ENCODE measurements around the gene NFE2L3.

Gene NFE2L3

DNA sequence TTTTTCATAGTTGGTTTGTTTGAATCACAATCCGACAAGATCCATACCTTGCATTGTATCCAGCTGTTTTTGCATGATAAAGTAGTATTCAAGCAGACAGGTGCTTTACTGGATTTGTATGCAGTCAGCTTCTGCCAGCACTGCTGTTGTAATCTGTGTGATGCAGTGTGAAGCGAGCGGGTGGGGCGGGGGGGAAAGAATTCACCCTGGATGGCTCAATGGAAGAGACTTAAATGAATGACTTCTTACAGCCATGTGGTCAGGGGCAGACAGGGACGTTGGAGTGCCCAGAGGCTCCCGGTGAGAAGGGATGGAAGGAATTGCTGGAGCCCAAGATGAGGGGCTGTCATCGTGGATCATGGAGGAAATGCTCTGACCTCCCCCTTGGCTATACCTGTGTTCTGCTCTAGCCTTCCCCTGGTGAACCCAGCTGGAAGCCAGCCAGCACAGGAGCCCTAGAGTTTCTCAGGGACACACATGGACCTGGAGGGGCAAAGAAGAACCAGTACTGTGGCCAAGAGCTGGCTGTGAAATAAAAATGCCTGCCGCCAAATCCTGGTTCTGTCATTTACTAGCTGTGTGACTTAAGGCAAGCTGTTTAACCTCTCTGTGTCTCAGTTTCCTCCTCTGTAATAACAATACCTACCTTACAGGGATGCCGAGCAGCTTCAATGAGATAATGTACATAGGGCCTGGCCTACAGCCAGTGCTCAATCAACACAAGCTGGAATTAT, 14.1 kb downstream of the NFE2L3 start:
- TF ChIP-seq YY1 (IDR thresholded peaks at IDR 0.05; ENCODE audit: insufficient read depth, insufficient read length) (no peak), ZNF274 (IDR thresholded peaks at IDR 0.05; ENCODE audit: low read depth, low read length) (no peak), SUZ12 (IDR thresholded peaks at IDR 0.05; ENCODE audit: extremely low read depth, insufficient read depth, insufficient read length) (no peak)
- Histone ChIP-seq H3K4me1 (ENCODE audit: insufficient read depth, insufficient read length) (peaks cover 8% of the 10 kb centered on the region), H3K27me3 (ENCODE audit: insufficient read depth, insufficient read length) (no peaks in the 10 kb centered on the region), H3K9ac (ENCODE audit: insufficient read length, low read depth) (no peak overlapping the region), H3K9me3 (ENCODE audit: insufficient read depth, low read length) (no peaks in the 10 kb centered on the region), H3K4me3 (ENCODE audit: insufficient read length, low read depth) (no peak overlapping the region), H3K36me3 (ENCODE audit: insufficient read depth, insufficient read length, low read length) (peaks cover 8% of the 10 kb centered on the region)
- DNase-seq (ENCODE audit: low read depth, low spot score), result no peak

- Histone ChIP-seq H3K9me3 (ENCODE audit: insufficient read depth, low read length) (no peaks in the 10 kb centered on the region), H3K36me3 (ENCODE audit: insufficient read depth, insufficient read length, low read length) (peaks cover 12% of the 10 kb centered on the region), H3K4me1 (ENCODE audit: insufficient read depth, insufficient read length) (peaks cover 8% of the 10 kb centered on the region), H3K27me3 (ENCODE audit: insufficient read depth, insufficient read length) (no peaks in the 10 kb centered on the region), H3K4me3 (ENCODE audit: insufficient read length, low read depth) (no peak overlapping the region), H3K9ac (ENCODE audit: insufficient read length, low read depth) (no peak overlapping the region)
- TF ChIP-seq ZNF274 (IDR thresholded peaks at IDR 0.05; ENCODE audit: low read depth, low read length) (no peak), SUZ12 (IDR thresholded peaks at IDR 0.05; ENCODE audit: extremely low read depth, insufficient read depth, insufficient read length) (no peak), YY1 (IDR thresholded peaks at IDR 0.05; ENCODE audit: insufficient read depth, insufficient read length) (no peak)
- no peak for DNase-seq (ENCODE audit: low read depth, low spot score)
Observed at GRCh38 chr7:26166684-26167266, 14.8 kb downstream of the NFE2L3 start.

GRCh38 chr7:26167303-26167934, 15.4 kb downstream of the NFE2L3 start:
- Histone ChIP-seq H3K4me1 (ENCODE audit: insufficient read depth, insufficient read length) (peaks cover 8% of the 10 kb centered on the region), H3K4me3 (ENCODE audit: insufficient read length, low read depth) (no peak overlapping the region)

DNA sequence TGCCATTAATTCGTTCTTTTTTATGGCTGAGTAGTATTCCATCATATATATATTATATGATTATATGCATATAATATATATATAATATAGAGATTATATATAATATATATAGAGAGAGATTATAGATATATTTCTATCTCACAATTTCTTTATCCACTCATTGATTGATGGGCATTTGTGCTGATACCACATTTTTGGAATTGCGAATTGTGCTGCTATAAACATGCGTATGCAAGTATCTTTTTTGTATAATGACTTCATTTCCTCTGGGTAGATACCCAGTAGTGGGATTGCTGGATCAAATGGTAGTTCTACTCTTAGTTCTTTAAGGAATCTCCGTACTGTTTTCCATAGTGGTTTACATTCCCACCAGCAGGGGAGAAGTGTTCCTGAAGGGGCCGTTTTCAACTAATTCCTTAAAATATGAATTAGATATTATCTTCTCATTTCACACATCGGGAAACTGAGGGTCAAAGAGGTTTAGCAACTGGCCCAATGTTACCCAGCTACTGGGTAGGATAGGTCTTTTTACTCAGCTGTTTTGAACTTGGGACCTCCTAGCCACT, 16.5 kb downstream of the NFE2L3 start:
- Histone ChIP-seq H3K4me1 (ENCODE audit: insufficient read depth, insufficient read length) (peaks cover 8% of the 10 kb centered on the region), H3K27me3 (ENCODE audit: insufficient read depth, insufficient read length) (no peaks in the 10 kb centered on the region), H3K4me3 (ENCODE audit: insufficient read length, low read depth) (no peak overlapping the region), H3K36me3 (ENCODE audit: insufficient read depth, insufficient read length, low read length) (peaks cover 12% of the 10 kb centered on the region), H3K9me3 (ENCODE audit: insufficient read depth, low read length) (no peaks in the 10 kb centered on the region), H3K9ac (ENCODE audit: insufficient read length, low read depth) (no peak overlapping the region)
- no peak for DNase-seq (ENCODE audit: low read depth, low spot score)
- TF ChIP-seq YY1 (IDR thresholded peaks at IDR 0.05; ENCODE audit: insufficient read depth, insufficient read length) (no peak), ZNF274 (IDR thresholded peaks at IDR 0.05; ENCODE audit: low read depth, low read length) (no peak), SUZ12 (IDR thresholded peaks at IDR 0.05; ENCODE audit: extremely low read depth, insufficient read depth, insufficient read length) (no peak)

More at GRCh38 chr7:26167303-26167934, 15.4 kb downstream of the NFE2L3 start:
- no peaks in the 10 kb centered on the region for H3K27me3 ChIP-seq (ENCODE audit: insufficient read depth, insufficient read length)
- no peak for TF ChIP-seq SUZ12 (IDR thresholded peaks at IDR 0.05; ENCODE audit: extremely low read depth, insufficient read depth, insufficient read length)
- TF ChIP-seq ZNF274 (IDR thresholded peaks at IDR 0.05; ENCODE audit: low read depth, low read length), result no peak
- TF ChIP-seq YY1 (IDR thresholded peaks at IDR 0.05; ENCODE audit: insufficient read depth, insufficient read length), result no peak
- no peaks in the 10 kb centered on the region for H3K9me3 ChIP-seq (ENCODE audit: insufficient read depth, low read length)
- peaks cover 12% of the 10 kb centered on the region for H3K36me3 ChIP-seq (ENCODE audit: insufficient read depth, insufficient read length, low read length)
- no peak for DNase-seq (ENCODE audit: low read depth, low spot score)
- H3K9ac ChIP-seq (ENCODE audit: insufficient read length, low read depth), result no peak overlapping the region

DNA sequence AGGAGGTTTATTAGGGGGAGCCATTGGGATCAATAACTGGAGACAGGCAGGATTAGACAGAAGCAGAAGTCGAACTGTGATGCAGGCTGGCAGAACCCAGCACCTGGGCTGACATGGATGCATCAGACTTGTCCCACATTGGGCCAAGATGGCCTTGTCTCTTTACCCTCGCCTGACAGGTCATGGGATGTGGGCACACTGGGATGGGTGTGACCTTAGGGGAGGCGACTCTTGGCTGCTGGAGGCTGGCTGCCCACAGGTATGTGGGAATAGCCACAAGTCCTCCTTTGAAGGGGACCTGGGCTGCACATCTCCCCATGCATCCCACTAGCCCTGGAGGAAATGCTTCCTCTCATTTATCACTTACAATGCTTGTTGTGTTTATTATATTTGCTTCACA, 17.3 kb downstream of the NFE2L3 start:
- Histone ChIP-seq H3K36me3 (ENCODE audit: insufficient read depth, insufficient read length, low read length) (peaks cover 12% of the 10 kb centered on the region), H3K9me3 (ENCODE audit: insufficient read depth, low read length) (peaks cover under 1% of the 10 kb centered on the region; the same call in 1 of the 2 replicates), H3K4me3 (ENCODE audit: insufficient read length, low read depth) (no peak overlapping the region), H3K4me1 (ENCODE audit: insufficient read depth, insufficient read length) (peaks cover 8% of the 10 kb centered on the region), H3K9ac (ENCODE audit: insufficient read length, low read depth) (no peak overlapping the region), H3K27me3 (ENCODE audit: insufficient read depth, insufficient read length) (no peaks in the 10 kb centered on the region)
- DNase-seq (ENCODE audit: low read depth, low spot score), result no peak
- TF ChIP-seq YY1 (IDR thresholded peaks at IDR 0.05; ENCODE audit: insufficient read depth, insufficient read length) (no peak), ZNF274 (IDR thresholded peaks at IDR 0.05; ENCODE audit: low read depth, low read length) (no peak), SUZ12 (IDR thresholded peaks at IDR 0.05; ENCODE audit: extremely low read depth, insufficient read depth, insufficient read length) (no peak)

DNA sequence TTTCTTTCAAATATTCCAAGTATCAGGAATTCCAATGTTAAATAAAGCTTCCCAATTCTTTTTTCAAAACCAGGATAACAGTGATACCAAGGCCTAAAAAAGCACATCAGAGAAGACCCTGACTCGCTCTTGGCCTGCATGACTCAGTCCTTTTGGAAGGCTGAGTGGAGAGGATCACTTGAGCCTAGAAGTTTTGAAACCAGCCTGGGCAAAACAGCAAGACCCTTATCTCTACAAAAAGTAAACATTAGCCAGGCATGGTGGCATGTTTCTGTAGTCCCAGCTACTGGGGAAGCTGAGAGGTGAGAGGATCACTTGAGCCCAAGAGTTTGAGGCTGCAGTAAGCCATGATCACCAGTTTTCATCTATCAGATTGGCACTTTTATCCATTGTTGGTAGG, 18.7 kb downstream of the NFE2L3 start:
- H3K4me1 ChIP-seq (ENCODE audit: insufficient read depth, insufficient read length), result peaks cover 8% of the 10 kb centered on the region
- H3K9ac ChIP-seq (ENCODE audit: insufficient read length, low read depth), result no peak overlapping the region
- no peak for DNase-seq (ENCODE audit: low read depth, low spot score)
- H3K36me3 ChIP-seq (ENCODE audit: insufficient read depth, insufficient read length, low read length), result peaks cover 12% of the 10 kb centered on the region
- TF ChIP-seq ZNF274 (IDR thresholded peaks at IDR 0.05; ENCODE audit: low read depth, low read length) (no peak), SUZ12 (IDR thresholded peaks at IDR 0.05; ENCODE audit: extremely low read depth, insufficient read depth, insufficient read length) (no peak)
- peaks cover 3% of the 10 kb centered on the region; the same call in 1 of the 2 replicates for H3K9me3 ChIP-seq (ENCODE audit: insufficient read depth, low read length)
- H3K27me3 ChIP-seq (ENCODE audit: insufficient read depth, insufficient read length), result no peaks in the 10 kb centered on the region
- no peak overlapping the region for H3K4me3 ChIP-seq (ENCODE audit: insufficient read length, low read depth)

- TF ChIP-seq YY1 (IDR thresholded peaks at IDR 0.05; ENCODE audit: insufficient read depth, insufficient read length), result no peak
- no peak for TF ChIP-seq ZNF274 (IDR thresholded peaks at IDR 0.05; ENCODE audit: low read depth, low read length)
- no peak for TF ChIP-seq SUZ12 (IDR thresholded peaks at IDR 0.05; ENCODE audit: extremely low read depth, insufficient read depth, insufficient read length)
- Histone ChIP-seq H3K4me1 (ENCODE audit: insufficient read depth, insufficient read length) (peaks cover 2% of the 10 kb centered on the region), H3K36me3 (ENCODE audit: insufficient read depth, insufficient read length, low read length) (peaks cover 12% of the 10 kb centered on the region), H3K9me3 (ENCODE audit: insufficient read depth, low read length) (peaks cover 3% of the 10 kb centered on the region; the same call in 1 of the 2 replicates), H3K9ac (ENCODE audit: insufficient read length, low read depth) (no peak overlapping the region), H3K27me3 (ENCODE audit: insufficient read depth, insufficient read length) (no peaks in the 10 kb centered on the region), H3K4me3 (ENCODE audit: insufficient read length, low read depth) (no peak overlapping the region)
- no peak for DNase-seq (ENCODE audit: low read depth, low spot score)
Observed at GRCh38 chr7:26171601-26172000, 19.6 kb downstream of the NFE2L3 start.

Data from NT2/D1 (cell line).